ENCODE data around the gene POLR1G. TPM values are rescaled to one million over a fixed set of nuclear protein-coding genes. Genes with fewer than 3 reads are reported as not detected.

POLR1G gene
- total RNA-seq, 1 donor from 2014 or later, result 5.4 TPM

- H3K27ac ChIP-seq, result peak within 1 kb of the TSS; percentile 84
- H3K4me3 ChIP-seq, result peak within 1 kb of the TSS; percentile 76
- ATAC-seq (peak; percentile 99), DNase-seq (peak; percentile 99)
- H3K27me3 ChIP-seq, result no peaks in the 10 kb centered on the region
- TF ChIP-seq, protein P1, sequence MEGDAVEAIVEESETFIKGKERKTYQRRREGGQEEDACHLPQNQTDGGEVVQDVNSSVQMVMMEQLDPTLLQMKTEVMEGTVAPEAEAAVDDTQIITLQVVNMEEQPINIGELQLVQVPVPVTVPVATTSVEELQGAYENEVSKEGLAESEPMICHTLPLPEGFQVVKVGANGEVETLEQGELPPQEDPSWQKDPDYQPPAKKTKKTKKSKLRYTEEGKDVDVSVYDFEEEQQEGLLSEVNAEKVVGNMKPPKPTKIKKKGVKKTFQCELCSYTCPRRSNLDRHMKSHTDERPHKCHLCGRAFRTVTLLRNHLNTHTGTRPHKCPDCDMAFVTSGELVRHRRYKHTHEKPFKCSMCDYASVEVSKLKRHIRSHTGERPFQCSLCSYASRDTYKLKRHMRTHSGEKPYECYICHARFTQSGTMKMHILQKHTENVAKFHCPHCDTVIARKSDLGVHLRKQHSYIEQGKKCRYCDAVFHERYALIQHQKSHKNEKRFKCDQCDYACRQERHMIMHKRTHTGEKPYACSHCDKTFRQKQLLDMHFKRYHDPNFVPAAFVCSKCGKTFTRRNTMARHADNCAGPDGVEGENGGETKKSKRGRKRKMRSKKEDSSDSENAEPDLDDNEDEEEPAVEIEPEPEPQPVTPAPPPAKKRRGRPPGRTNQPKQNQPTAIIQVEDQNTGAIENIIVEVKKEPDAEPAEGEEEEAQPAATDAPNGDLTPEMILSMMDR (IDR thresholded peaks at IDR 0.05), result no peak
- no peaks in the 10 kb centered on the region for H3K36me3 ChIP-seq
- H3K4me1 ChIP-seq, result peaks cover 5% of the 10 kb centered on the region
- intact Hi-C loops (cut with DNase I), result no loop called here
- H3K9me3 ChIP-seq, result no peaks in the 10 kb centered on the region
Observed at GRCh38 chr19:45370410-45371204, 35.8 kb upstream of the POLR1G start, which contains the start of gene ERCC2. Gene ERCC2 (minus strand): TSS chr19:45370573. CDS start chr19:45370540, 33 bp downstream.

GRCh38 chr19:45376045-45376724 is 30.3 kb upstream of the POLR1G start:
- TF ChIP-seq, protein P1 (IDR thresholded peaks at IDR 0.05), result no peak
- Histone ChIP-seq H3K36me3 (no peaks in the 10 kb centered on the region), H3K27ac (no peak overlapping the region), H3K4me3 (no peak overlapping the region), H3K27me3 (no peaks in the 10 kb centered on the region), H3K9me3 (no peaks in the 10 kb centered on the region), H3K4me1 (peaks cover 6% of the 10 kb centered on the region)
- intact Hi-C loops (cut with DNase I), result no loop called here
- ATAC-seq (peak; percentile 64), DNase-seq (no peak)

GRCh38 chr19:45380107-45380506 is 26.3 kb upstream of the POLR1G start:
- intact Hi-C loops (cut with DNase I), result no loop called here
- peaks cover 8% of the 10 kb centered on the region for H3K27me3 ChIP-seq
- H3K4me3 ChIP-seq, result no peak overlapping the region
- no peaks in the 10 kb centered on the region for H3K36me3 ChIP-seq
- no peak for ATAC-seq
- TF ChIP-seq, protein P1 (IDR thresholded peaks at IDR 0.05), result no peak
- H3K4me1 ChIP-seq, result peaks cover 6% of the 10 kb centered on the region
- no peak for DNase-seq
- H3K9me3 ChIP-seq, result no peaks in the 10 kb centered on the region
- no peak overlapping the region for H3K27ac ChIP-seq

GRCh38 chr19:45382426-45382825 is 24.0 kb upstream of the POLR1G start:
- peaks cover 24% of the 10 kb centered on the region for H3K27me3 ChIP-seq
- intact Hi-C loops (cut with DNase I), result no loop called here
- no peak for DNase-seq
- no peak for ATAC-seq
- H3K4me1 ChIP-seq, result peaks cover 8% of the 10 kb centered on the region
- no peak overlapping the region for H3K27ac ChIP-seq
- no peak overlapping the region for H3K4me3 ChIP-seq
- TF ChIP-seq, protein P1 (IDR thresholded peaks at IDR 0.05), result no peak
- no peaks in the 10 kb centered on the region for H3K9me3 ChIP-seq
- H3K36me3 ChIP-seq, result no peaks in the 10 kb centered on the region

DNA sequence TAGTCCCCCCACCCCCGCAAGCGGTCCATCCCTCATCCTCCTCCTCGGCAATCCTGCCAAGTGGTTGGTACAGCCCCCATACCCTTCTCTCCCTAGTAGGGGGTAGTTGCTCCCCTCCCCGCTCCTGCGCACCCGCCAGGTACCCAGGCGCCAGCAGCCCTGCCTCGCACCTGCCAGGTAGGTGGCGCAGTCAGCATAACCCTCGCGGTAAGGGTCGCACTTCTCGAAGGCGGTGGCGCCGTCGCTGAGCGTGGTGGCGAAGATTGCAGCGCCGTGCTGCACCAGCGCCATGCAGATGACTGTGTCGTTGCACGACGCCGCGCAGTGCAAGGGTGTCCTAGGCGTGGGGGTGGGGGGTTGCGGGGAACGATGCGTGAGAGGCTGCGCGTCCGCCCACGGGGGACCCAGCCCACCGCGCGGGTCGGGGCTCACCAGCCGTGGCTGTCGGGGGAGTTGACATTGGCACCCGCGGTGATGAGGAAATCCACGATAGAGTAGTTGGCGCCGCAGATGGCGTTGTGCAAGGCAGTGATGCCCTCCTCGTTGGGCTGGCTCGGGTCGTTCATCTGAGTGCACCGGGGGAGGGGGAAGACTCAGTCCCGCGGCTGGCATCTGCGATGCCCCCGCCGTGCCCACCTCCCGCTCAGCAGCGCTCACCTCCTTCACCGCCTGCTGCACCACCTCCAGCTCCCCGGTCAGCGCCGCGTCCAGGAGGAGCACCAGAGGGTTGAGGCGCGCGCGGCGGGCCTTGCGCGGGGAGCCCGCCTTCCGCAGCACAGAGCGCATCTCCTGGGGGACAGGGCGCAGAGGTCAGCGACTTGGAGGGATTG is 20.8 kb upstream of the POLR1G start:
- ATAC-seq, result peak; percentile 56
- no peaks in the 10 kb centered on the region for H3K36me3 ChIP-seq
- H3K4me3 ChIP-seq, result no peak overlapping the region
- no peak overlapping the region for H3K27ac ChIP-seq
- DNase-seq, result no peak
- TF ChIP-seq, protein P1 (IDR thresholded peaks at IDR 0.05), result no peak
- H3K4me1 ChIP-seq, result peaks cover 8% of the 10 kb centered on the region
- H3K9me3 ChIP-seq, result no peaks in the 10 kb centered on the region
- peaks cover 24% of the 10 kb centered on the region for H3K27me3 ChIP-seq
- intact Hi-C loops (cut with DNase I), result no loop called here

Measured in upper lobe of right lung (tissue), 1 donor.